ENCODE results near the gene FBXO5. TPM values are rescaled to one million over a fixed set of nuclear protein-coding genes. Genes with fewer than 3 reads are reported as not detected.

The FBXO5 gene
- total and polyA plus RNA-seq, 9 of the 15 experiments (the other 6 are each of a cell fraction or from before 2014, with no cell fraction given), result 17.8 to 89.3 (median 62.9) TPM

- intact Hi-C loops (cut with micrococcal nuclease) (no loop called here), in situ Hi-C loops (cut with MboI) (loop anchor here (25.0 kb wide), 2 partner anchors 1518 to 1582 kb away; partner anchors contain the start of gene CNKSR3)
- H3K4me3 ChIP-seq, result no peak overlapping the region
- no peak for DNase-seq (ENCODE audit: extremely low read depth in 1 of 4, low spot score in 3 of 4)
- POLR2A ChIA-PET, result no interaction called here
- BruUV-seq (replicated peaks), result no TSS peak
- H3K9ac ChIP-seq (ENCODE audit: insufficient read depth in 1 of 2, low read depth in 2 of 2, low read length in 2 of 2), result no peak overlapping the region
- no peaks in the 10 kb centered on the region for H4K20me1 ChIP-seq (replicated peaks; ENCODE audit: control insufficient read depth, insufficient read depth, low read length)
- no peaks in the 10 kb centered on the region for H3K27me3 ChIP-seq (ENCODE audit: control insufficient read depth in 2 of 2, insufficient read depth in 2 of 2, low read length in 2 of 2)
- no peak for ATAC-seq
- no peak overlapping the region for H2AFZ ChIP-seq (ENCODE audit: low read depth, low read length)
- H3K79me2 ChIP-seq (ENCODE audit: control insufficient read depth, insufficient read depth, low read length), result peaks cover 87% of the 10 kb centered on the region
- H3K27ac ChIP-seq (ENCODE audit: extremely low read depth, low read depth, low read length), result no peak overlapping the region
- H3K4me2 ChIP-seq (ENCODE audit: insufficient read depth, low read length), result no peak overlapping the region
- peaks cover 90% of the 10 kb centered on the region for H3K36me3 ChIP-seq (ENCODE audit: control insufficient read depth, insufficient read depth, low read length)
- CTCF ChIA-PET (ENCODE audit: low intra/inter-chr PET ratio), result no interaction called here
- no peak for FAIRE-seq
- TF ChIP-seq LCOR (CRISPR knock-in tag; IDR thresholded peaks at IDR 0.05) (no peak), ZFP36 (IDR thresholded peaks at IDR 0.05; ENCODE audit: low read depth, low read length, partially characterized antibody) (no peak), TFAP4 (CRISPR knock-in tag; IDR thresholded peaks at IDR 0.05; ENCODE audit: borderline replicate concordance) (no peak), CREB5 (CRISPR knock-in tag; IDR thresholded peaks at IDR 0.05) (no peak)
- no peaks in the 10 kb centered on the region for H3K9me3 ChIP-seq (replicated peaks; ENCODE audit: control insufficient read depth, insufficient read depth, low read depth, low read length)
- no peaks in the 10 kb centered on the region for H3K9me1 ChIP-seq (ENCODE audit: control insufficient read depth, insufficient read depth, low read length)
- no peaks in the 10 kb centered on the region for H3K4me1 ChIP-seq (replicated peaks in 1 of 2; ENCODE audit: control insufficient read depth in 2 of 2, insufficient read depth in 2 of 2, low read length in 2 of 2)
Measured at GRCh38 chr6:152993847-152994246, 11.0 kb upstream of the FBXO5 start.
